Measurements from ENCODE around the gene PKNOX2.

PKNOX2 gene

GRCh38 chr11:125319649-125320048 is 155.1 kb downstream of the PKNOX2 start:
- no peak for DNase-seq (ENCODE audit: extremely low read depth, low read depth)
- TF ChIP-seq, protein P1, sequence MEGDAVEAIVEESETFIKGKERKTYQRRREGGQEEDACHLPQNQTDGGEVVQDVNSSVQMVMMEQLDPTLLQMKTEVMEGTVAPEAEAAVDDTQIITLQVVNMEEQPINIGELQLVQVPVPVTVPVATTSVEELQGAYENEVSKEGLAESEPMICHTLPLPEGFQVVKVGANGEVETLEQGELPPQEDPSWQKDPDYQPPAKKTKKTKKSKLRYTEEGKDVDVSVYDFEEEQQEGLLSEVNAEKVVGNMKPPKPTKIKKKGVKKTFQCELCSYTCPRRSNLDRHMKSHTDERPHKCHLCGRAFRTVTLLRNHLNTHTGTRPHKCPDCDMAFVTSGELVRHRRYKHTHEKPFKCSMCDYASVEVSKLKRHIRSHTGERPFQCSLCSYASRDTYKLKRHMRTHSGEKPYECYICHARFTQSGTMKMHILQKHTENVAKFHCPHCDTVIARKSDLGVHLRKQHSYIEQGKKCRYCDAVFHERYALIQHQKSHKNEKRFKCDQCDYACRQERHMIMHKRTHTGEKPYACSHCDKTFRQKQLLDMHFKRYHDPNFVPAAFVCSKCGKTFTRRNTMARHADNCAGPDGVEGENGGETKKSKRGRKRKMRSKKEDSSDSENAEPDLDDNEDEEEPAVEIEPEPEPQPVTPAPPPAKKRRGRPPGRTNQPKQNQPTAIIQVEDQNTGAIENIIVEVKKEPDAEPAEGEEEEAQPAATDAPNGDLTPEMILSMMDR (IDR thresholded peaks at IDR 0.05; ENCODE audit: low read depth, low read length): no peak

GRCh38 chr11:125320347-125321076 is 156.0 kb downstream of the PKNOX2 start:
- no peak for DNase-seq (ENCODE audit: extremely low read depth, low read depth)

DNA sequence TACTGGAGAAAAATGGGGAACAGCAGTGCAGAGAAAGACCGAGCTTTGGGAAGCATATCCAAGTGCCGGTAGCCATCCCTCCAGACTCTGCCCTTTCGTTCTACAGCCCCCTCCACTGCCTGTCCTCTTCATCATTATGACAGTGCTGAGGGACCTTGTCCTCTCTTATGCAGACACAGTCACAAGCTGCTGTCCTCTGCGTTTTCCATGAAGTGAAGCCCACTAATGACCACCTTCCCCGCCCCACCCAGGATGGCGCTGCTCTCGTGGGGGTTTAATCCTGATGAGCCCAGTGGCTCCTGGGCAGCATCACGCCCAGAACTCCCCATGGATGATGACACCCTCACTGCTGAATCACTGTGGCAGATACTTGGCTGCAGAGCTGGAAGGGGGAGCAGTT is 157.7 kb downstream of the PKNOX2 start:
- no peak for DNase-seq (ENCODE audit: extremely low read depth, low read depth)
- TF ChIP-seq, protein P1 (IDR thresholded peaks at IDR 0.05; ENCODE audit: low read depth, low read length): no peak

More at GRCh38 chr11:125320347-125321076, 156.0 kb downstream of the PKNOX2 start:
- TF ChIP-seq, protein P1 (IDR thresholded peaks at IDR 0.05; ENCODE audit: low read depth, low read length): no peak

GRCh38 chr11:125325196-125325595 is 160.6 kb downstream of the PKNOX2 start:
- TF ChIP-seq, protein P1 (IDR thresholded peaks at IDR 0.05; ENCODE audit: low read depth, low read length): no peak
- DNase-seq (ENCODE audit: extremely low read depth, low read depth): no peak

DNA sequence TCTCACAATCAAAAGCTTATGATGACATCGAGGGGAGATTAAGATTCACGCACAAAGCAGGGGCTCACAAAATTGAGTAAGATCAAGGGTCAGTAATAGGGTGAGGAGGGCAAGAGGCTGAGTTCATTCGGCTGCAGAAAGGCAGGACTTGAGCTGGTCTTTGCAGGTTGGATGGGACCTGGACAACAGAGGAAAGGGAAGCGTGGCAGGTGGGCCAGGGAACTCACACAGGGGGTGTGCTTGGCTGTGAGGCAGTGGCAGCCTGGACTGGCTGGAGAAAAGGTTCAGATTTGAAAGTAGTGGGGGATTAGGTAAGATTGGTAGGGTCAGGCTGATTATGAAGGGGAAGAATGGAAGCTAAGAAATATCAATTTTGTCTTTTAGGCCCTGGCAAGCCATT is 161.6 kb downstream of the PKNOX2 start:
- no peak for DNase-seq (ENCODE audit: extremely low read depth, low read depth)
- TF ChIP-seq, protein P1 (IDR thresholded peaks at IDR 0.05; ENCODE audit: low read depth, low read length): no peak

- DNase-seq (ENCODE audit: extremely low read depth, low read depth): no peak
- TF ChIP-seq, protein P1 (IDR thresholded peaks at IDR 0.05; ENCODE audit: low read depth, low read length): no peak
Measured at GRCh38 chr11:125327518-125328224, 163.1 kb downstream of the PKNOX2 start.

- TF ChIP-seq, protein P1 (IDR thresholded peaks at IDR 0.05; ENCODE audit: low read depth, low read length): no peak
- no peak for DNase-seq (ENCODE audit: extremely low read depth, low read depth)
Measured at GRCh38 chr11:125328225-125328580, 163.7 kb downstream of the PKNOX2 start.
